OCI-LY1 (cell line): ENCODE data around the gene AGAP3.

Experiments used
- H2AFZ ChIP-seq: fragments of 200-600 bp; sonication (generic), shearing (Covaris generic); 2 replicates; pipeline ENCODE4 v1.6.0; 2014; ENCODE audit warnings: antibody characterized with exemption, mild to moderate bottlenecking, low read length
- H3F3A ChIP-seq: fragments of 200-600 bp; sonication (generic), shearing (Covaris generic); 2 replicates; pipeline ENCODE4 v1.6.0; 2014; ENCODE audit warnings: mild to moderate bottlenecking, antibody characterized with exemption, low read length, moderate library complexity; ENCODE audit not compliant: insufficient read depth
- H3K27ac ChIP-seq: fragments of 200-600 bp; sonication (generic); 2 replicates; pipeline ENCODE4 v1.5.1; 2014; ENCODE audit warnings: low read length, mixed run types, mild to moderate bottlenecking, low read depth; ENCODE audit not compliant: poor library complexity, severe bottlenecking
- H3K27me3 ChIP-seq: fragments of 200-600 bp; sonication (generic); 2 replicates; pipeline ENCODE4 v1.6.0; 2014; ENCODE audit warnings: antibody characterized with exemption, mild to moderate bottlenecking, low read length, moderate library complexity; ENCODE audit not compliant: insufficient read depth
- H3K36me3 ChIP-seq: fragments of 200-600 bp; sonication (generic); 2 replicates; pipeline ENCODE4 v1.6.1; 2014; ENCODE audit warnings: mild to moderate bottlenecking, antibody characterized with exemption, low read length, moderate library complexity, mixed read lengths; ENCODE audit not compliant: insufficient read depth
- H3K4me1 ChIP-seq: fragments of 200-600 bp; sonication (generic); 2 replicates; pipeline ENCODE4 v1.5.1; 2014; ENCODE audit warnings: mild to moderate bottlenecking, low read length, moderate library complexity; ENCODE audit not compliant: insufficient read depth, severe bottlenecking
- H3K4me2 ChIP-seq: fragments of 200-600 bp; sonication (generic), shearing (Covaris generic); 2 replicates; pipeline ENCODE4 v1.6.1; 2014; ENCODE audit warnings: low read length
- H3K4me3 ChIP-seq: fragments of 200-600 bp; sonication (generic); 2 replicates; pipeline ENCODE4 v1.5.1; 2014; ENCODE audit warnings: low read length, low read depth, mild to moderate bottlenecking, mixed read lengths; ENCODE audit not compliant: poor library complexity, severe bottlenecking
- H3K79me2 ChIP-seq: fragments of 200-600 bp; shearing (Covaris generic); 2 replicates; pipeline ENCODE4 v1.6.1; 2016; ENCODE audit warnings: mixed run types, low read length, mixed read lengths; ENCODE audit not compliant: insufficient read depth
- H3K9ac ChIP-seq: fragments of 200-600 bp; sonication (generic), shearing (Covaris generic); 2 replicates; pipeline ENCODE4 v1.6.1; 2014; ENCODE audit warnings: mild to moderate bottlenecking, low read length, mixed read lengths
- H3K9me2 ChIP-seq: fragments of 200-600 bp; sonication (generic), shearing (Covaris generic); 2 replicates; pipeline ENCODE4 v1.6.1; 2014; ENCODE audit warnings: low read depth, mild to moderate bottlenecking, low read length, mixed read lengths
- H3K9me3 ChIP-seq: fragments of 200-600 bp; shearing (Covaris generic); 2 replicates; pipeline ENCODE4 v1.6.1; 2014; ENCODE audit warnings: low read length, mixed read lengths
- H4K20me1 ChIP-seq: fragments of 200-600 bp; sonication (generic), shearing (Covaris generic); 2 replicates; pipeline ENCODE4 v1.6.0; 2016; ENCODE audit warnings: mild to moderate bottlenecking, low read length; ENCODE audit not compliant: insufficient read depth
- EZH2 ChIP-seq: fragments of 200-600 bp; sonication (generic), shearing (Covaris generic); IDR thresholded peaks from 2 replicates; pipeline ENCODE4 v1.8.0; 2017; ENCODE audit warnings: borderline replicate concordance, mixed run types, mild to moderate bottlenecking, antibody characterized with exemption, low read length, moderate library complexity, mixed read lengths
- TF ChIP-seq, protein P1 (sequence below): fragments of 200-600 bp; sonication (generic), shearing (Covaris generic); IDR thresholded peaks from 2 replicates; pipeline ENCODE4 v1.5.1; 2017; ENCODE audit warnings: mild to moderate bottlenecking, antibody characterized with exemption, low read length, moderate library complexity, mixed read lengths

AGAP3 gene

DNA sequence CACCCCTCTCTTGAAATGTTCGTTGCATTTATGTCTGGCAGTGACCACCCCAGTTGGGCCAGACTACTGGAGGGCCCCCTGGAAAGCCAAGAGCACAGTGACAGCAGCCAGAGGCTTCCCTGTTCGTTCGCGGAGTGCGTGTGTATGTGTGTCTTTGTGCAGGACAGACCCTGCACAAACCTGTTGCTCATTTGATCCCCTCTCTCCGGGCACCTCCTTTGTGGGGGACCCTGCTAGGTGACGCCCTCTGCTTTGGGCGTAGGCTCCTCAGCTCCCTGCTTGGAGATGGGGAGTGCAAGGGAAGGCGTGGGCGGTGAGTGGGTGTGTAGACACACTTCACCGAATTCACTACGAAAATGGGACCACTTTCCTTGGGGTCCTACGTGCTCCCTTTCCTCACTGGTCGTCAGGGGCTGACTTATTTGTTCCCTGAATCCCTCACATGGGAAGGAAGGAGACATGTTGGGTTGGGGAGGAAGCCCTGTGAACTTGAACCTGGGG lies 38.7 kb downstream of the AGAP3 start:
- Histone ChIP-seq H3K4me2 (no peak overlapping the region), H3K27ac (no peak overlapping the region), H3K9me2 (no peaks in the 10 kb centered on the region), H3K4me3 (no peak overlapping the region), H2AFZ (no peak overlapping the region), H3K9ac (no peak overlapping the region), H3K36me3 (no peaks in the 10 kb centered on the region), H3K4me1 (no peaks in the 10 kb centered on the region), H3F3A (no peaks in the 10 kb centered on the region), H3K9me3 (no peaks in the 10 kb centered on the region), H4K20me1 (no peaks in the 10 kb centered on the region), H3K27me3 (peaks cover 22% of the 10 kb centered on the region; the same call in 1 of the 2 replicates), H3K79me2 (no peaks in the 10 kb centered on the region)
- no peak for TF ChIP-seq EZH2
- TF ChIP-seq, protein P1, sequence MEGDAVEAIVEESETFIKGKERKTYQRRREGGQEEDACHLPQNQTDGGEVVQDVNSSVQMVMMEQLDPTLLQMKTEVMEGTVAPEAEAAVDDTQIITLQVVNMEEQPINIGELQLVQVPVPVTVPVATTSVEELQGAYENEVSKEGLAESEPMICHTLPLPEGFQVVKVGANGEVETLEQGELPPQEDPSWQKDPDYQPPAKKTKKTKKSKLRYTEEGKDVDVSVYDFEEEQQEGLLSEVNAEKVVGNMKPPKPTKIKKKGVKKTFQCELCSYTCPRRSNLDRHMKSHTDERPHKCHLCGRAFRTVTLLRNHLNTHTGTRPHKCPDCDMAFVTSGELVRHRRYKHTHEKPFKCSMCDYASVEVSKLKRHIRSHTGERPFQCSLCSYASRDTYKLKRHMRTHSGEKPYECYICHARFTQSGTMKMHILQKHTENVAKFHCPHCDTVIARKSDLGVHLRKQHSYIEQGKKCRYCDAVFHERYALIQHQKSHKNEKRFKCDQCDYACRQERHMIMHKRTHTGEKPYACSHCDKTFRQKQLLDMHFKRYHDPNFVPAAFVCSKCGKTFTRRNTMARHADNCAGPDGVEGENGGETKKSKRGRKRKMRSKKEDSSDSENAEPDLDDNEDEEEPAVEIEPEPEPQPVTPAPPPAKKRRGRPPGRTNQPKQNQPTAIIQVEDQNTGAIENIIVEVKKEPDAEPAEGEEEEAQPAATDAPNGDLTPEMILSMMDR: no peak

DNA sequence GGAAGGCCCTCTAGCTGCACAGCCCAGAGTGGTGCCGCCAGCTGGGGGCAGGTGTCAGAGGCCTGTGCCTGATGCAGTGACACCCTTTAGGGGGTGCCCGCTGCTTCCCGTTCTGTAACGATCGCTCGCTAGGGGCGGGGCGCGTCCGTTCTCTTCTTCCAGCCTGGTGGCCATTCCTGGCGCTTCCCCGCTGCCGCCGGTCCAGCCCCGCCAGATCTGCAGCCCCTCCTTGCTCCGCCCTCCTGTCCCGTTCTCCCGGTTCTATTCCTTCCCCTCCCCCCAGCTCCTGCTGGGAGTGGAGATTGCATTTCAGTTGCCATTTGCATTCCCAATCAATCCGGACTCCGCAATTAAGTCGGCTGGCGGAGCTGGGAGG lies 39.2 kb downstream of the AGAP3 start:
- Histone ChIP-seq H3K9me2 (no peaks in the 10 kb centered on the region), H4K20me1 (no peaks in the 10 kb centered on the region), H3K4me2 (no peak overlapping the region), H3K27me3 (peaks cover 22% of the 10 kb centered on the region; the same call in 1 of the 2 replicates), H3K27ac (no peak overlapping the region), H3K36me3 (no peaks in the 10 kb centered on the region), H2AFZ (no peak overlapping the region), H3K4me1 (no peaks in the 10 kb centered on the region), H3K9me3 (no peaks in the 10 kb centered on the region), H3K4me3 (no peak overlapping the region), H3K79me2 (no peaks in the 10 kb centered on the region), H3F3A (no peaks in the 10 kb centered on the region), H3K9ac (no peak overlapping the region)
- no peak for TF ChIP-seq EZH2
- TF ChIP-seq, protein P1: no peak

DNA sequence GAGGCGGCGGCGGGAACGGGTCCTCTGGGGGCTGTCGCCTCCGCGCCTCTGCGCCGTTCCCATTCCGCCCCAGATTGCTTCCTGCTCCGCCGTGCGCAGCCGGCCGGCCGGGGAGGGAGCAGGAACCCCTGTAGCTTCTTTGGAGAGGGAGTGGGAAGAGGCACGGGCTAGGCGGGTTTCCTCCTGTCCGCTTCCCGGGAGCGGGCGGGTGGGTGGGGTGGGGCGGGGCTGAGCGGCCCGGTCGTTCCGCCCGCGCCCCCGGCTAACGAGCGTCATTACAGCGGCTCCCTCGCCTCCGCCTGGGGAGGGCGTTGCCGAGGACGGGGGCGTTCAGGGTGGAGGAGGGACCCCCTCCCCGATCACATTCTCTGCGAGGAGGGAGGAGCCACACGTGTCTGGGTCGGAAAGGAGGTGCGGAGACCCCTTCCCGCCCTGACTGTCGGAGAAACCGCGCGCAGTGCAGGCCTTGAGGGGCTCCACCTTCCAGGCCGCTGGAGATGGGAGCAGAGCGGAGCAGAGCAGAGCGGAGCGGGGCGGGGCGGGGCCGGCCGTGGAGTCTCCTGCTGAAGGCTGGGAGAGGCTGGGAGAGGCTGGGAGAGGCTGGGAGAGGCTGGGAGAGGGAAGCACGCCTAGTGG lies 39.7 kb downstream of the AGAP3 start:
- Histone ChIP-seq H3K4me2 (no peak overlapping the region), H3F3A (no peaks in the 10 kb centered on the region), H3K4me1 (no peaks in the 10 kb centered on the region), H3K27me3 (peaks cover 22% of the 10 kb centered on the region; the same call in 1 of the 2 replicates), H3K27ac (no peak overlapping the region), H4K20me1 (no peaks in the 10 kb centered on the region), H3K4me3 (no peak overlapping the region), H3K9me3 (no peaks in the 10 kb centered on the region), H3K9ac (no peak overlapping the region), H2AFZ (no peak overlapping the region), H3K79me2 (no peaks in the 10 kb centered on the region), H3K36me3 (no peaks in the 10 kb centered on the region), H3K9me2 (no peaks in the 10 kb centered on the region)
- TF ChIP-seq EZH2: no peak
- TF ChIP-seq, protein P1: no peak
